Uterus (tissue), 4 donors: Measurements from ENCODE around the gene TNFRSF1A. TPM values are rescaled to one million over a fixed set of nuclear protein-coding genes. Genes with fewer than 3 reads are reported as not detected.

Source experiments
- DNase-seq, 2 donors: peaks; one replicate each; pipeline ENCODE4 v3.0.0-alpha.2; 2019 to 2020
- H3K27ac ChIP-seq, 2 donors: fragments of 200-600 bp; sonication (generic); 1 replicate in 1 of 2; 2 replicates in 1 of 2; pipeline ENCODE4 v1.5.1; 2016 to 2018
- H3K27me3 ChIP-seq, 2 donors: fragments of 200-600 bp; sonication (generic); one replicate each; pipeline ENCODE4 v1.5.1; 2018 to 2019; ENCODE audit warnings: control low read depth in 1 of 2
- H3K36me3 ChIP-seq, 2 donors: fragments of 200-600 bp; sonication (generic); one replicate each; pipeline ENCODE4 v1.5.1; 2019; ENCODE audit warnings: control low read depth in 1 of 2
- H3K4me1 ChIP-seq, 2 donors: fragments of 200-600 bp; sonication (generic); one replicate each; pipeline ENCODE4 v1.5.1; 2018 to 2019; ENCODE audit warnings: control low read depth in 1 of 2
- H3K4me3 ChIP-seq, 2 donors: fragments of 200-600 bp; sonication (generic); 1 replicate in 1 of 2; 2 replicates in 1 of 2; pipeline ENCODE4 v1.5.1; 2018 to 2019; ENCODE audit warnings: mild to moderate bottlenecking in 1 of 2
- H3K9me3 ChIP-seq, 2 donors: fragments of 200-600 bp; sonication (generic); one replicate each; pipeline ENCODE4 v1.5.1; 2019; ENCODE audit warnings: control low read depth in 1 of 2
- CTCF ChIP-seq, 4 experiments: fragments of 200-600 bp in 2 of 4; fragments of 450-650 bp in 2 of 4; sonication (generic) in 2 of 4; IDR thresholded peaks; one replicate each; pipeline ENCODE4 v1.5.1; 2016 to 2019; ENCODE audit warnings: antibody characterized with exemption in 4 of 4, mild to moderate bottlenecking in 2 of 4, moderate library complexity in 1 of 4
- POLR2A ChIP-seq, 2 donors: fragments of 450-650 bp; IDR thresholded peaks; one replicate each; pipeline ENCODE4 v1.6.1; 2016; ENCODE audit warnings: antibody characterized with exemption in 2 of 2, mild to moderate bottlenecking in 1 of 2, moderate library complexity in 1 of 2
- intact Hi-C: fragments of 100-400 bp; cut with DNase I; formaldehyde crosslinking; loops from one replicate; pipeline ENCODE4 v1.15.1; 2023; ENCODE audit warnings: low total_unique reads
- total RNA-seq, 4 donors: library from RNA; depleted of rRNA in 3 of 4; stranded (reverse); fragments of >200 nt in 3 of 4; gene quantifications; one replicate each; pipeline versions ENCODE4 v1.1.0 to v1.2.4, GENCODE V29; 2014 to 2023
- donor health status: DM: yes; HTN: yes; CAD: no.

The TNFRSF1A gene
- total RNA-seq, 4 donors from 2014 or later = 71.8 to 297 (median 174) TPM

GRCh38 chr12:6355491-6356373, 13.9 kb upstream of the TNFRSF1A start:
- H3K27ac ChIP-seq = no peak overlapping the region
- no peak overlapping the region for H3K4me3 ChIP-seq
- DNase-seq = no peak
- no peaks in the 10 kb centered on the region for H3K27me3 ChIP-seq
- no peaks in the 10 kb centered on the region for H3K4me1 ChIP-seq
- intact Hi-C loops = no loop called here
- no peaks in the 10 kb centered on the region for H3K36me3 ChIP-seq
- no peaks in the 10 kb centered on the region for H3K9me3 ChIP-seq
- no peak for TF ChIP-seq CTCF (IDR thresholded peaks at IDR 0.05)
- TF ChIP-seq POLR2A (IDR thresholded peaks at IDR 0.05) = no peak

DNA sequence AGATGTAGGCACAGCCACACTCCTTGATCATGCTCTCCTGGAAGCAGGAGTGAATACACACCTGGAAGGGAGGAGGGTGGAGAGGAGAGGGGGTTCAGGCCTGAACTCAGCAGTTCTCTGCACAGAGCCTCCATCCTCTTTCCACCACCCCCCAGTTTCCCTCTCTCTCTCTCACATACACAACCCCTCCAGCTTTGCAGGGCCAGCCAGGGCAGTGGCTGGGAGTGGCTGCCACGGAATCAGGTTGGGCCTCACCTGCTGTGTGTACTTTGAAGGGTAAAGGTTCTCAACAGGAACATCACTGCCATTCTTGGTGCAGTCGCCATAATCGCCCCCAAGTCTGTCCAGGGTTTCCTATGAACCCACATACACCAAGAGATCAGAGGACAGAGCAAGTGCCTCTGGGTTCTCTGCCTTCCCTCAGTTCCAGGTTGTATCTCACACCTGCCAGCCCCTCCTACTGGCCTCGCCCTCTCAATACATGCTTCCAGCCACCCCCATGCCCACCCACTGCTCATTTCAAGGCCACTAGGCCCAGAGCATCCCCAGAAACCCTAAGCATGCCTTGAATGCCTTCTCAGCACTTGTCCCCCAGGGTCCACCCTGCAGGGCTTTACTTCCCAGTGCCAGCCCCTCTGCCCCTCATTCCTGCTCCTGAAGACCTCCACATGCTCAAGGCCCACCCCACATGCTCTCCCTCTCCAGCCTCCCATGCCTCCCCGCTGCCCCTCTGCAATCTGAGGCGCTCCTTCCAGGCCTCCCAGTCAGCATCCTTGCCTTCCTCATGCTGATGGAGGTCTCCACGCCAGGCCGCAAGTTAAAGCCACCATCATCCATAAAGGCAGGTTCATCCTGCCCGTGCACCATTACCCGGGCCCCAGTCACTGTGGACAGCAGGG, 12.9 kb upstream of the TNFRSF1A start:
- H3K4me1 ChIP-seq = no peaks in the 10 kb centered on the region
- H3K4me3 ChIP-seq = no peak overlapping the region
- no peak overlapping the region for H3K27ac ChIP-seq
- TF ChIP-seq CTCF (IDR thresholded peaks at IDR 0.05) (no peak), POLR2A (IDR thresholded peaks at IDR 0.05) (no peak)
- H3K36me3 ChIP-seq = no peaks in the 10 kb centered on the region
- intact Hi-C loops = no loop called here
- H3K9me3 ChIP-seq = no peaks in the 10 kb centered on the region
- H3K27me3 ChIP-seq = no peaks in the 10 kb centered on the region
- DNase-seq = no peak

DNA sequence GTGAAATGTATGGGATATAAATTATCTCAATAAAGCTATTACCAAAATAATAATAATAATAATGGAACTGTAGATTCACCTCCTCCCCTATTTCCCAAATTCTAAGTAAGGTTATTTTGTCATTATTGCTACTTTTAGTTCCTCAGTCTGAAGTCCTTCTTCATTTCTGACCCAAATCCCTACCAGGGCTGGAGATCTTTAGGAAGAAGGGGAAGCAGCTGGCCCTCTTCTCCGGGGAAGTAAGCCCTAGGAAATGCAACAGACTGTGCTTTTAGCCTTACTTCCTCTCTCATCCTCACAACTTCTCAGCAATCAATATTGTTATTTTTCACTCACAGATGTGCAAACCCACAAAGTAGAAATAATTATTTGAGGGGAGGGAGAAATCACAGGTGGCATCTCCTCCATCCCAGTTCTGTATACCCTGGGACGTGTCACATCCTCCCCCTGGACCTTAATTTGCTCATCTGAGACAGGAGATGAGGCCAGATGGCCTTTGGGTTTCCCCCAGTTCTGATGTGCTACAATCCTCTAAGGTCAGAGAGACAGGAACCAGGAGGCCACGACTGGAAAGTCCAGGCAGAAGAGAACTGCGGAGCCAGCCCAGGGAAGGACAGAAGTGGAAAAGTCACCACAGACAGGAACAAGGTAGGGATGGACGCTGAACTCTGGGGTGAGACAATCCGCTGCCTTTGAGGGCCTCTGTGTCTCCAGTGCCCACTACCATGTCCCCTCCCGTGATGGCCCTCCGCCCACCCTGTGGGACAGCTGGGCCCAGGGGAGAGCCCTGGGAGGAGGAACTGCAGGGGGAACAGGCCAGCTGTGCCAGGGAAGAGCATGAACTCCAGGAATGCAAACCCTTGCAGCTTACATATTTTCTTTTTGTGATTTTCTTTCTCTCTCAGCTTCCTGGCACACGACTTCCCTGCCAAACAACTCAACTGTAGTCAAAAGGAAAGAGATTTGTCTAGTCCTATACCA, 10.6 kb upstream of the TNFRSF1A start:
- Histone ChIP-seq H3K4me1 (peaks cover 0 to 7% of the 10 kb centered on the region in 2 donors), H3K36me3 (no peaks in the 10 kb centered on the region), H3K27ac (peak overlapping the region; percentile 6 to 35), H3K9me3 (no peaks in the 10 kb centered on the region), H3K27me3 (no peaks in the 10 kb centered on the region), H3K4me3 (no peak overlapping the region)
- intact Hi-C loops = no loop called here
- DNase-seq = no peak
- no peak for TF ChIP-seq POLR2A (IDR thresholded peaks at IDR 0.05)
- no peak for TF ChIP-seq CTCF (IDR thresholded peaks at IDR 0.05)

DNA sequence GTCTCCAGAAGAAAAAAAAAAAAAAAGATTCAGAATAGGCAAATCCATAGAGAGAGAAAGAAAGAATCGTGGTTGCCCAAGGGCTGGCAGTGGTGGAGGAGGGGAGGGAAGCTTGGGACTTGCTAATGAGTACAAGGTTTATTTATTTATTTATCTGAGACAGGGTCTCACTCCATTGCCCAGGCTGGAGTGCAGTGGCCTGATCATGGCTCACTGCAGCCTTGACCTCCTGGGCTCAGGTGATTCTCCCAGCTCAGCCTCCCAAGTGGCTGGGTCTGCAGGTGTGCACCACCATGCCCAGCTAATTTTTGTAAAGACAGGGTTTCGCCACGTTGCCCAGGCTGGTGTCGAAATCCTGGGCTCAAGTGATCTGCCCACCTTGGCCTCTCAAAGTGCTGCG, 9.7 kb upstream of the TNFRSF1A start:
- intact Hi-C loops = no loop called here
- DNase-seq = no peak
- Histone ChIP-seq H3K36me3 (no peaks in the 10 kb centered on the region), H3K27me3 (no peaks in the 10 kb centered on the region), H3K27ac (no peak overlapping the region), H3K4me1 (peaks cover 0 to 7% of the 10 kb centered on the region in 2 donors), H3K4me3 (no peak overlapping the region), H3K9me3 (no peaks in the 10 kb centered on the region)
- no peak for TF ChIP-seq POLR2A (IDR thresholded peaks at IDR 0.05)
- TF ChIP-seq CTCF (IDR thresholded peaks at IDR 0.05) = no peak
